CD14-positive monocyte (primary cell): ENCODE measurements around the gene PHF10. TPM values are rescaled to one million over a fixed set of nuclear protein-coding genes. Genes with fewer than 3 reads are reported as not detected.

Experiments used
- DNase-seq, 3 donors: peaks; one replicate each; pipeline ENCODE4 v3.0.0-alpha.2; 2011 to 2022
- H2AFZ ChIP-seq: 2 replicates; pipeline ENCODE4 v1.6.0; 2012; ENCODE audit warnings: mild to moderate bottlenecking, low read depth, low read length, inconsistent platforms; ENCODE audit not compliant: insufficient read depth, poor library complexity, severe bottlenecking
- H3K27ac ChIP-seq, 2 donors: 1 replicate in 1 of 2; 2 replicates in 1 of 2; pipeline ENCODE4 v1.5.1; 2012 to 2013; ENCODE audit warnings: low read length in 2 of 2, control low read depth in 1 of 2, inconsistent platforms in 1 of 2, low read depth in 1 of 2, mild to moderate bottlenecking in 1 of 2
- H3K27me3 ChIP-seq, 2 donors: one replicate each; pipeline versions ENCODE4 v1.6.0 to v1.6.1; 2011 to 2013; ENCODE audit warnings: low read length in 2 of 2; ENCODE audit not compliant: control insufficient read depth in 2 of 2, insufficient read depth in 2 of 2
- H3K36me3 ChIP-seq, 2 donors: replicated peaks in 1 of 2; 1 replicate in 1 of 2; 2 replicates in 1 of 2; pipeline versions ENCODE4 v1.5.1 to v1.6.1; 2012 to 2013; ENCODE audit warnings: low read length in 2 of 2, control low read depth in 1 of 2, inconsistent platforms in 1 of 2, mild to moderate bottlenecking in 1 of 2; ENCODE audit not compliant: insufficient read depth in 2 of 2, control insufficient read depth in 1 of 2
- H3K4me1 ChIP-seq, 2 donors: 1 replicate in 1 of 2; 2 replicates in 1 of 2; pipeline versions ENCODE4 v1.5.1 to v1.6.1; 2012 to 2013; ENCODE audit warnings: low read length in 2 of 2, control low read depth in 1 of 2, inconsistent platforms in 1 of 2, mild to moderate bottlenecking in 1 of 2, moderate library complexity in 1 of 2; ENCODE audit not compliant: insufficient read depth in 2 of 2, control insufficient read depth in 1 of 2
- H3K4me2 ChIP-seq: replicated peaks from 2 replicates; pipeline ENCODE3; 2012; ENCODE audit warnings: low read length, moderate library complexity, mild to moderate bottlenecking; ENCODE audit not compliant: poor library complexity, severe bottlenecking; ENCODE audit errors: extremely low read depth
- H3K4me3 ChIP-seq, 3 experiments: fragments of 200-600 bp in 1 of 3; sonication (generic) in 1 of 3; replicated peaks in 1 of 3; 1 replicate in 2 of 3; 2 replicates in 1 of 3; pipeline ENCODE4 v1.5.1; 2011 to 2013; ENCODE audit warnings: low read length in 3 of 3, mild to moderate bottlenecking in 3 of 3, control low read depth in 2 of 3, low read depth in 2 of 3, inconsistent platforms in 1 of 3, moderate library complexity in 1 of 3
- H3K79me2 ChIP-seq: 2 replicates; pipeline ENCODE4 v1.6.0; 2012; ENCODE audit warnings: mild to moderate bottlenecking, control low read depth, inconsistent platforms, low read length, moderate library complexity; ENCODE audit not compliant: insufficient read depth
- H3K9ac ChIP-seq: 2 replicates; pipeline ENCODE4 v1.6.0; 2017; ENCODE audit warnings: low read length, mild to moderate bottlenecking; ENCODE audit not compliant: insufficient read depth, poor library complexity, severe bottlenecking
- H3K9me3 ChIP-seq, 2 donors: replicated peaks in 1 of 2; 1 replicate in 1 of 2; 2 replicates in 1 of 2; pipeline versions ENCODE4 v1.5.1 to v1.6.1; 2012 to 2013; ENCODE audit warnings: low read length in 2 of 2, control low read depth in 1 of 2; ENCODE audit not compliant: control insufficient read depth in 1 of 2, insufficient read depth in 1 of 2
- H4K20me1 ChIP-seq: 2 replicates; pipeline ENCODE4 v1.6.0; 2012; ENCODE audit warnings: mild to moderate bottlenecking, low read length, control low read depth, moderate library complexity; ENCODE audit not compliant: insufficient read depth
- H3K27ac Mint-ChIP-seq, 7 donors: one replicate each; pipeline ENCODE4 v1.8.0; 2020; ENCODE audit warnings: mild to moderate bottlenecking in 7 of 7, mixed read lengths in 7 of 7, moderate library complexity in 6 of 7, inconsistent platforms in 2 of 7
- H3K27me3 Mint-ChIP-seq, 3 donors: one replicate each; pipeline ENCODE4 v1.8.0; 2021 to 2022; ENCODE audit warnings: low read depth in 3 of 3, mild to moderate bottlenecking in 3 of 3, mixed read lengths in 3 of 3, moderate library complexity in 3 of 3, inconsistent platforms in 1 of 3
- H3K36me3 Mint-ChIP-seq, 2 donors: one replicate each; pipeline ENCODE4 v1.8.0; 2020; ENCODE audit warnings: mixed read lengths in 2 of 2, inconsistent platforms in 1 of 2, mild to moderate bottlenecking in 1 of 2
- H3K4me1 Mint-ChIP-seq: one replicate; pipeline ENCODE4 v1.8.0; 2020; ENCODE audit warnings: mild to moderate bottlenecking, mixed read lengths
- H3K4me3 Mint-ChIP-seq, 2 donors: one replicate each; pipeline ENCODE4 v1.8.0; 2020; ENCODE audit warnings: mild to moderate bottlenecking in 2 of 2, mixed read lengths in 2 of 2, moderate library complexity in 1 of 2
- H3K9me3 Mint-ChIP-seq, 7 donors: one replicate each; pipeline ENCODE4 v1.8.0; 2020 to 2022; ENCODE audit warnings: mixed read lengths in 7 of 7, mild to moderate bottlenecking in 6 of 7, moderate library complexity in 6 of 7, inconsistent platforms in 2 of 7
- CTCF ChIP-seq: fragments of 200-600 bp; IDR thresholded peaks from one replicate; pipeline ENCODE4 v1.8.0; 2022; ENCODE audit warnings: antibody characterized with exemption, mild to moderate bottlenecking
- WGBS: methylation state at CpG from one replicate; pipeline ENCODE4 v1.1.5; 2013; ENCODE audit warnings: missing lambda C conversion rate; ENCODE audit not compliant: insufficient coverage; 5-methylcytosine and 5-hydroxymethylcytosine counted together
- intact Hi-C, 2 donors: fragments of 100-400 bp; cut with micrococcal nuclease; formaldehyde crosslinking; loops; one replicate each; pipeline versions ENCODE4 v1.15.0 to v1.15.1; 2023
- polyA plus RNA-seq, 3 donors: library from polyadenylated mRNA; depleted of rRNA in 1 of 3; unstranded in 2 of 3; stranded (reverse) in 1 of 3; fragments of 300-500 nt in 2 of 3; fragments of >200 nt in 1 of 3; fragmentation: Illumina TruSeq in 2 of 3; gene quantifications; 1 replicate in 2 of 3; 2 replicates in 1 of 3; pipeline ENCODE4 v1.2.3, GENCODE V29; 2012 to 2021

PHF10 gene
- polyA plus RNA-seq, 3 donors: 7.3 to 31.0 (median 8.1) TPM

GRCh38 chr6:169663468-169663867, 60.8 kb downstream of the PHF10 start:
- no peak for TF ChIP-seq CTCF
- Histone ChIP-seq H3K4me2 (no peak overlapping the region), H3K27ac (no peak overlapping the region), H4K20me1 (no peaks in the 10 kb centered on the region), H3K36me3 (peaks cover 4 to 18% of the 10 kb centered on the region in 2 donors), H3K9ac (no peak overlapping the region), H2AFZ (no peak overlapping the region), H3K9me3 (no peaks in the 10 kb centered on the region), H3K79me2 (no peaks in the 10 kb centered on the region), H3K4me1 (no peaks in the 10 kb centered on the region), H3K27me3 (no peaks in the 10 kb centered on the region), H3K4me3 (no peak overlapping the region)
- H3K27ac Mint-ChIP-seq: peak overlapping the region in 2 of 7 donors; percentile 18 to 31
- H3K4me3 Mint-ChIP-seq: no peak overlapping the region
- no peaks in the 10 kb centered on the region for H3K27me3 Mint-ChIP-seq
- no peak for DNase-seq
- no peaks in the 10 kb centered on the region for H3K4me1 Mint-ChIP-seq
- H3K36me3 Mint-ChIP-seq: peaks cover 40 to 42% of the 10 kb centered on the region in 2 donors
- 95% methylated on average over 8 of the region's 8 CpGs for WGBS
- peaks cover 0 to 2% (median 0%) of the 10 kb centered on the region in 7 donors for H3K9me3 Mint-ChIP-seq
- intact Hi-C loops: no loop called here

GRCh38 chr6:169661391-169661756, 62.9 kb downstream of the PHF10 start:
- Mint-ChIP-seq H3K36me3 (peaks cover 32 to 39% of the 10 kb centered on the region in 2 donors), H3K4me3 (no peak overlapping the region), H3K9me3 (peaks cover 0 to 2% (median 0%) of the 10 kb centered on the region in 7 donors), H3K27me3 (peaks cover 0 to 4% (median 0%) of the 10 kb centered on the region in 3 donors), H3K4me1 (no peaks in the 10 kb centered on the region), H3K27ac (no peak overlapping the region)
- intact Hi-C loops: no loop called here
- H3K36me3 ChIP-seq: peaks cover 0 to 24% of the 10 kb centered on the region in 2 donors
- no peaks in the 10 kb centered on the region for H3K27me3 ChIP-seq
- H3K4me1 ChIP-seq: no peaks in the 10 kb centered on the region
- H3K4me3 ChIP-seq: no peak overlapping the region
- no peak overlapping the region for H2AFZ ChIP-seq
- H3K9ac ChIP-seq: no peak overlapping the region
- no peaks in the 10 kb centered on the region for H3K79me2 ChIP-seq
- H4K20me1 ChIP-seq: no peaks in the 10 kb centered on the region
- no peaks in the 10 kb centered on the region for H3K9me3 ChIP-seq
- no peak for TF ChIP-seq CTCF
- 97% methylated on average over 7 of the region's 7 CpGs for WGBS
- DNase-seq: no peak
- H3K27ac ChIP-seq: no peak overlapping the region
- no peak overlapping the region for H3K4me2 ChIP-seq
